HCT116 (cell line): ENCODE measurements around the gene SCCPDH. TPM values are rescaled to one million over a fixed set of nuclear protein-coding genes. Genes with fewer than 3 reads are reported as not detected.

Experiments used
- ATAC-seq: fragments of 200-7000 bp; cut with Tn5 transposase; 2 replicates; pipeline ENCODE4 v1.9.1; 2020; ENCODE audit warnings: mild to moderate bottlenecking, moderate library complexity
- BruUV-seq: library from RNA; stranded (reverse); fragments of 400-500 nt; replicated peaks from 2 replicates; lab custom pipeline; 2021; lab: Mats Ljungman, UMichigan
- CTCF ChIA-PET: fragments of 300-600 bp; sonication (Branson Sonifier 250); formaldehyde crosslinking; loops from one replicate; lab custom pipeline; 2021; ENCODE audit warnings: antibody characterized with exemption; lab: Charles Lee
- POLR2A ChIA-PET: fragments of 300-600, 350-600 bp; sonication (Branson Sonifier 250); formaldehyde crosslinking; loops from one replicate; lab custom pipeline; 2021; ENCODE audit warnings: antibody characterized with exemption; lab: Charles Lee
- RAD21 ChIA-PET, 2 experiments: fragments of 300-600 bp; sonication (Branson Sonifier 250); formaldehyde crosslinking; loops; one replicate each; lab custom pipeline; 2023; ENCODE audit warnings: low total read pairs in 2 of 2; ENCODE audit not compliant: uncharacterized antibody in 2 of 2, unreplicated experiment in 2 of 2, low non-redundant PET in 1 of 2; lab: Charles Lee
- DNase-seq: peaks from one replicate; pipeline ENCODE4 v3.0.0-alpha.2; 2010; ENCODE audit warnings: low read depth, low spot score
- H2AFZ ChIP-seq: fragments of 200-600 bp; shearing (Covaris generic), sonication (generic); 2 replicates; pipeline ENCODE4 v1.6.1; 2017; ENCODE audit warnings: low read depth, mixed run types, mixed read lengths, antibody characterized with exemption, low read length; ENCODE audit not compliant: poor library complexity, severe bottlenecking
- H3K27ac ChIP-seq: 2 replicates; pipeline ENCODE4 v1.5.1; 2012; ENCODE audit warnings: low read depth, low read length
- H3K27me3 ChIP-seq: fragments of 200-600 bp; sonication (generic); 2 replicates; pipeline ENCODE4 v1.6.1; 2016; ENCODE audit warnings: mixed run types, low read length, mixed read lengths; ENCODE audit not compliant: insufficient read depth
- H3K36me3 ChIP-seq, 2 experiments: fragments of 200-500 bp in 1 of 2; fragments of 200-600 bp in 1 of 2; sonication (Bioruptor generic) in 1 of 2; sonication (generic) in 1 of 2; 2 replicates each; pipeline versions ENCODE4 v1.5.1 to v1.6.1; 2014 to 2016; ENCODE audit warnings: low read length in 2 of 2, inconsistent platforms in 1 of 2, mixed read lengths in 1 of 2, mixed run types in 1 of 2; ENCODE audit not compliant: insufficient read depth in 2 of 2, control insufficient read depth in 1 of 2
- H3K4me1 ChIP-seq, 2 experiments: fragments of 200-600 bp in 1 of 2; sonication (generic) in 1 of 2; 2 replicates each; pipeline versions ENCODE4 v1.5.1 to v1.6.1; 2012 to 2017; ENCODE audit warnings: low read length in 2 of 2, inconsistent platforms in 1 of 2, mild to moderate bottlenecking in 1 of 2, mixed read lengths in 1 of 2, mixed run types in 1 of 2, moderate library complexity in 1 of 2; ENCODE audit not compliant: insufficient read depth in 2 of 2, control insufficient read depth in 1 of 2
- H3K4me2 ChIP-seq: fragments of 200-600 bp; sonication (generic); 2 replicates; pipeline ENCODE4 v1.6.1; 2017; ENCODE audit warnings: mixed run types, low read length, mixed read lengths
- H3K4me3 ChIP-seq, 2 experiments: fragments of 200-600 bp in 1 of 2; sonication (generic) in 1 of 2; replicated peaks in 1 of 2; 2 replicates each; pipeline ENCODE4 v1.5.1; 2011 to 2016; ENCODE audit warnings: low read length in 2 of 2, control low read depth in 1 of 2, low read depth in 1 of 2, mild to moderate bottlenecking in 1 of 2, mixed read lengths in 1 of 2, mixed run types in 1 of 2
- H3K79me2 ChIP-seq: fragments of 200-600 bp; sonication (generic); 2 replicates; pipeline ENCODE4 v1.6.1; 2017; ENCODE audit warnings: mild to moderate bottlenecking, mixed run types, low read length, moderate library complexity, mixed read lengths; ENCODE audit not compliant: insufficient read depth
- H3K9ac ChIP-seq: fragments of 200-600 bp; sonication (generic); 2 replicates; pipeline ENCODE4 v1.6.1; 2016; ENCODE audit warnings: low read length, mixed read lengths
- H3K9me2 ChIP-seq: fragments of 200-600 bp; sonication (generic), shearing (Covaris generic); 2 replicates; pipeline ENCODE4 v1.6.1; 2017; ENCODE audit warnings: mixed run types, mild to moderate bottlenecking, moderate library complexity; ENCODE audit not compliant: insufficient read depth
- H3K9me3 ChIP-seq, 2 experiments: fragments of 200-500 bp in 1 of 2; fragments of 200-600 bp in 1 of 2; sonication (Bioruptor generic) in 1 of 2; sonication (generic) in 1 of 2; 2 replicates each; pipeline ENCODE4 v1.6.1; 2014 to 2017; ENCODE audit warnings: low read length in 2 of 2, mixed read lengths in 2 of 2, inconsistent platforms in 1 of 2, low read depth in 1 of 2, mild to moderate bottlenecking in 1 of 2, mixed run types in 1 of 2, moderate library complexity in 1 of 2; ENCODE audit not compliant: control insufficient read depth in 1 of 2, insufficient read depth in 1 of 2
- H4K20me1 ChIP-seq: fragments of 200-600 bp; sonication (generic), shearing (Covaris generic); 2 replicates; pipeline ENCODE4 v1.6.1; 2017; ENCODE audit warnings: mixed run types, mild to moderate bottlenecking, moderate library complexity; ENCODE audit not compliant: insufficient read depth
- ATF3 ChIP-seq: IDR thresholded peaks from 2 replicates; pipeline ENCODE4 v1.6.1; 2012
- CBX3 ChIP-seq: IDR thresholded peaks from 2 replicates; pipeline ENCODE4 v1.6.1; 2012; ENCODE audit warnings: low read depth
- CEBPB ChIP-seq: IDR thresholded peaks from 2 replicates; pipeline ENCODE4 v1.6.1; 2012; ENCODE audit warnings: low read depth
- CTCF ChIP-seq, 3 experiments: fragments of 200-600 bp in 1 of 3; sonication (generic) in 1 of 3; IDR thresholded peaks in 2 of 3; conservative IDR thresholded peaks in 1 of 3; 2 replicates each; pipeline ENCODE4 v1.5.1; 2012 to 2017; ENCODE audit warnings: low read depth in 2 of 3, low read length in 2 of 3, antibody characterized with exemption in 1 of 3, borderline replicate concordance in 1 of 3, control low read depth in 1 of 3, mild to moderate bottlenecking in 1 of 3, mixed read lengths in 1 of 3, mixed run types in 1 of 3, moderate library complexity in 1 of 3; ENCODE audit not compliant: insufficient read depth in 1 of 3
- EGR1 ChIP-seq: IDR thresholded peaks from 2 replicates; pipeline ENCODE4 v1.6.1; 2012; ENCODE audit warnings: low read depth
- ELF1 ChIP-seq: IDR thresholded peaks from 2 replicates; pipeline ENCODE4 v1.6.1; 2012; ENCODE audit warnings: low read depth, borderline replicate concordance
- EZH2 ChIP-seq: fragments of 200-600 bp; sonication (generic); IDR thresholded peaks from 2 replicates; pipeline ENCODE4 v1.6.1; 2017; ENCODE audit warnings: antibody characterized with exemption, mixed run types
- EZH2phosphoT487 ChIP-seq: fragments of 200-600 bp; IDR thresholded peaks from 2 replicates; pipeline ENCODE4 v1.6.1; 2018; ENCODE audit warnings: antibody characterized with exemption, borderline replicate concordance
- FOSL1 ChIP-seq: IDR thresholded peaks from 2 replicates; pipeline ENCODE4 v1.6.1; 2012; ENCODE audit warnings: low read depth
- MAX ChIP-seq: IDR thresholded peaks from 2 replicates; pipeline ENCODE4 v1.6.1; 2012
- RAD21 ChIP-seq: IDR thresholded peaks from 2 replicates; pipeline ENCODE4 v1.6.1; 2012; ENCODE audit warnings: low read depth, mild to moderate bottlenecking
- REST ChIP-seq: IDR thresholded peaks from 2 replicates; pipeline ENCODE4 v1.6.1; 2012; ENCODE audit warnings: low read depth
- SP1 ChIP-seq: IDR thresholded peaks from 2 replicates; pipeline ENCODE4 v1.6.1; 2012; ENCODE audit warnings: low read depth
- SRF ChIP-seq: IDR thresholded peaks from 2 replicates; pipeline ENCODE4 v1.6.1; 2012; ENCODE audit warnings: low read depth
- TCF7L2 ChIP-seq: IDR thresholded peaks from 2 replicates; pipeline ENCODE4 v1.7.0; 2011; ENCODE audit warnings: borderline replicate concordance, inconsistent platforms; ENCODE audit not compliant: insufficient read depth, insufficient read length; ENCODE audit errors: extremely low read depth
- YY1 ChIP-seq: IDR thresholded peaks from 2 replicates; pipeline ENCODE4 v1.6.1; 2011; ENCODE audit warnings: low read length, low read depth, moderate library complexity, mild to moderate bottlenecking; ENCODE audit not compliant: insufficient replicate concordance; ENCODE audit errors: extremely low read depth
- ZBTB33 ChIP-seq: IDR thresholded peaks from 2 replicates; pipeline ENCODE4 v1.6.1; 2011; ENCODE audit warnings: mild to moderate bottlenecking, low read length, moderate library complexity; ENCODE audit not compliant: insufficient replicate concordance; ENCODE audit errors: extremely low read depth
- ZNF274 ChIP-seq: fragments of 200-500 bp; sonication (Bioruptor generic); IDR thresholded peaks from 2 replicates; pipeline ENCODE4 v1.6.1; 2014; ENCODE audit warnings: mild to moderate bottlenecking, low read depth, low read length, inconsistent platforms
- intact Hi-C: fragments of 100-400 bp; cut with micrococcal nuclease; formaldehyde crosslinking; loops from 2 replicates; pipeline ENCODE4 v1.10.0; 2022
- total RNA-seq: library from RNA; stranded (reverse); gene quantifications from one replicate; pipeline ENCODE4 v1.2.1, GENCODE V29; 2021; ENCODE audit not compliant: unreplicated experiment

The SCCPDH gene
- total RNA-seq, 1 experiment from 2014 or later, result 0.30 TPM

- POLR2A ChIA-PET, result no interaction called here
- no peak overlapping the region for H3K9ac ChIP-seq
- H3K4me2 ChIP-seq, result no peak overlapping the region
- ATAC-seq, result no peak
- H4K20me1 ChIP-seq, result no peaks in the 10 kb centered on the region
- no peaks in the 10 kb centered on the region for H3K9me3 ChIP-seq
- no peak overlapping the region for H3K27ac ChIP-seq
- no peak overlapping the region for H3K4me3 ChIP-seq
- H3K79me2 ChIP-seq, result no peaks in the 10 kb centered on the region
- RAD21 ChIA-PET, result no interaction called here
- no peak overlapping the region for H2AFZ ChIP-seq
- TF ChIP-seq ZBTB33, result no peak
- TF ChIP-seq EGR1, result no peak
- TF ChIP-seq ATF3, result no peak
- TF ChIP-seq CTCF (IDR thresholded peaks at IDR 0.05 in 2 of 3, conservative IDR thresholded peaks at IDR 0.05 in 1 of 3; ENCODE audit: borderline replicate concordance in 1 of 3, insufficient read depth in 1 of 3, low read depth in 2 of 3, low read length in 2 of 3), result no peak
- TF ChIP-seq FOSL1, result no peak
- TF ChIP-seq EZH2phosphoT487, result no peak
- TF ChIP-seq SP1, result no peak
- TF ChIP-seq ZNF274, result no peak
- TF ChIP-seq TCF7L2, result no peak
- TF ChIP-seq EZH2, result no peak
- no peak for TF ChIP-seq YY1
- no peak for TF ChIP-seq MAX
- TF ChIP-seq REST, result no peak
- no peak for TF ChIP-seq SRF
- TF ChIP-seq ELF1, result no peak
- TF ChIP-seq CBX3, result no peak
- no peak for TF ChIP-seq RAD21
- TF ChIP-seq CEBPB, result no peak
- CTCF ChIA-PET, result interaction anchor here (1.1 kb wide), 1 partner anchor 257 kb away, joined by 3 read pairs; no protein-coding TSS in a partner anchor
- no peaks in the 10 kb centered on the region for H3K9me2 ChIP-seq
- H3K27me3 ChIP-seq, result no peaks in the 10 kb centered on the region
- intact Hi-C loops, result loop anchor here (2.0 kb wide), 2 partner anchors 57 to 67 kb away; no protein-coding TSS in a partner anchor
- 0 out of 4 replicates have a peak, but pooled peaks cover 0 to 3% of the 10 kb centered on the region in 2 experiments for H3K4me1 ChIP-seq
- DNase-seq, result no peak
- BruUV-seq, result no TSS peak
- H3K36me3 ChIP-seq, result no peaks in the 10 kb centered on the region
Observed at GRCh38 chr1:246755419-246755818, 31.2 kb downstream of the SCCPDH start.
